Stimulated activated CD8-positive, alpha-beta memory T cell treated with anti-CD3 and anti-CD28 coated beads, Interleukin-2, amount 100 ng/mL, for 1 hour (primary cell): Measurements from ENCODE around the gene CCDC183.
A peak's percentile ranks its signal among the peaks of the same experiment; 100 is the strongest.
"Not testable (repeated sequence)": the region's sequence is repeated elsewhere in the genome, so short reads cannot be mapped to it uniquely, and the experiment has no call there.

Experiments used
- DNase-seq, 2 donors: peaks; one replicate each; pipeline ENCODE4 v3.0.0-alpha.2; 2020; ENCODE audit warnings: low read depth in 2 of 2

CCDC183 gene

DNA sequence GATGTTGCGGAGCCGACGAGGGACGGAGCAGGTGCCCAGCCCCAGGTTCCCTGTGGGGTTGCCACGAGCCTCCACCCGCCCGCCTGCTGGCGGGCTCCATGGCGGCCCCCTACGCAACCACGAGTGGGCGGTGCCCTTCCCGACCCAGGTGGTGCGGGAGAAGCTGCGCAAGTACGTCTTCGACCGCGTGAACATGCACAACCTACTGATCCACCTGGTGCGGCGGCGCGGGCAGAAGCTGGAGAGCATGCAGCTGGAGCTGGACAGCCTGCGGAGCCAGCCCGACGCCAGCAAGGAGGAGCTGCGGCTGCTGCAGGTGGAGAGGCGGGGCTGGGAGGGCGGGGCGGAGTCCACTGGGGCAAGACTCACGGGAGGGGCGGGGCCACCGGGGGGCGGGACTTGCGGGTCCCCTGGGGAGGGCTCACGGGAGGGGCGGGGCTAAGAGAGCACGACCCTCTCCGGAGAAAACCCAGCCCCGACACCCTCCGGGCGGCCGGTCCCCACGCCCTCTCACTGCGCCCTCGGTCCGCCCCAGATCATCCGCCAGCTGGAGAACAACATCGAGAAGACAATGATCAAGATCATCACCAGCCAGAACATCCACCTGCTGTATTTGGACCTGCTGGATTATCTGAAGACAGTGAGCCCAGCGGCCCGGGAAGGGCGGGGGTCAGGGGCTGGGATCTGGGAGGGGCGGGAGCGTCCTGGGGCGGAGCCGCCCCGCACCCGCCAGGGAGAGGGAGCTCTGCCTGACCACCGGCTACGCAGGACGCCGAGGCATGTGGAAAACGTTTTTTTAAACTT lies 3.9 kb downstream of the CCDC183 start:
- peak; percentile 85 to 89 for DNase-seq

DNA sequence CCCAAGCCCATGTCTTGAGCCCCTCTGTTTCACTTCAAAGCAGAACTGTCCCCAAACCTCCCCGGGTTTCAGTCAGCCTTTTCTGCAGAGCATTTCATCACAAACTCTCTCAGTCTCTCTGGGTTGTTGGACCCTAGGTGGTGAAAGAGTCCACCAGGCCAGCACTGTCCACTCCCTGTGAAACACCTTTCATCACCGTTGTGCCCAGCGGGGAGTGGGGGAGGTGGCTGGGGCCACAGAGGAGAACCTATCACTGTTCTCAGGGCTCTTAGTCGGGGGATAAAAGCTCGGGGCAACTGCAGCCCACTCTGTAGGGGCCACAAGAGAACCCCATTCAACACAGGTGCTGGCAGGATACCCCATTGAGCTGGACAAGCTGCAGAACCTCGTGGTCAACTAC lies 6.2 kb downstream of the CCDC183 start:
- DNase-seq, result no peak

DNA sequence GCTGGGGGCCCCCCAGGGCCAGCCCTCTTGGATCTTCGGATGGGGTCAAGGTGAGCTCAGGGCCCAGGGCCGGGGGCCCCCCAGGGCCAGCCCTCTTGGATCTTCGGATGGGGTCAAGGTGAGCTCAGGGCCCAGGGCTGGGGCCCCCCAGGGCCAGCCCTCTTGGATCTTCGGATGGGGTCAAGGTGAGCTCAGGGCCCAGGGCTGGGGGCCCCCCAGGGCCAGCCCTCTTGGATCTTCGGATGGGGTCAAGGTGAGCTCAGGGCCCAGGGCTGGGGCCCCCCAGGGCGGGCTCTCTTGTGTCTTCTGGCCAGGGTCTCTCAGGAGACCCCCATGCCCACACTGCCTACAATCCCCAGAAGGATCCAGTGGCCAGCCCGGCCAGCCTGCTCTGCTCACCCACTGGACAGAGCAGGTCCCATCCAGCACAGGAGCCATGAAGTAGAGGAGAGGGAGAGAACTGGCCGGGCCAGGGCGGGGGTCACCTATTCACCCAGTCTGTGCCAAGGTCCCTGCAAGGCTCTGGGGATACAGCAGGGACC lies 6.9 kb downstream of the CCDC183 start:
- not testable (repeated sequence) for DNase-seq

- no peak for DNase-seq
These were observed 7.7 kb downstream of the CCDC183 start for GRCh38 chr9:136803551-136804508.

GRCh38 chr9:136804509-136805206 lies 8.5 kb downstream of the CCDC183 start:
- no peak for DNase-seq

DNA sequence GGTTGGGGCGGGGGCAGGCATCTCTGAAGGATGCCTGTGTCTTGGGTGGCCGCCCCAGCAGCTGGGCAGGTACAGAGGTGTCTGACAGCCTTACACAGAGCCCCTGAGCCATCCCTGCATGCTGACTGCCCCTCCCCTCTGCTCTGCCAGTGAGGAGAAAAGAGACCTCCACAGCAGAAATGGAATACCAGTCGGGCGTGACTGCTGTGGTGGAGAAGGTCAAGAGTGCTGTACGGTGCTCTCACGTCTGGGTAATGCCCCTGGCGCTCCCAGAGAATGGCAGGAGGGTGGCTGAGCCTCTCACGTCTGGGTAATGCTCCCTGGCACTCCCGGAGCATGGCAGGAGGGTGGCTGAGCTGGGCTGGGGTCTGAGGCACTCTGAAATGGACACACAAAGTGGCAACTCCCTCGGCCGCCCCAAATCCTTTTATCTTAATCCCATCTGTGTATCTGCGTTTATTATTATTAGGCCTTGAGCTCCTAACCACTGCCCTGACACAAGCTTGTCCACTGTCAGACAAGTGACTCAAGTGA lies 9.1 kb downstream of the CCDC183 start:
- no peak for DNase-seq

- DNase-seq, result no peak
These were observed 9.9 kb downstream of the CCDC183 start for GRCh38 chr9:136806067-136806466.

DNA sequence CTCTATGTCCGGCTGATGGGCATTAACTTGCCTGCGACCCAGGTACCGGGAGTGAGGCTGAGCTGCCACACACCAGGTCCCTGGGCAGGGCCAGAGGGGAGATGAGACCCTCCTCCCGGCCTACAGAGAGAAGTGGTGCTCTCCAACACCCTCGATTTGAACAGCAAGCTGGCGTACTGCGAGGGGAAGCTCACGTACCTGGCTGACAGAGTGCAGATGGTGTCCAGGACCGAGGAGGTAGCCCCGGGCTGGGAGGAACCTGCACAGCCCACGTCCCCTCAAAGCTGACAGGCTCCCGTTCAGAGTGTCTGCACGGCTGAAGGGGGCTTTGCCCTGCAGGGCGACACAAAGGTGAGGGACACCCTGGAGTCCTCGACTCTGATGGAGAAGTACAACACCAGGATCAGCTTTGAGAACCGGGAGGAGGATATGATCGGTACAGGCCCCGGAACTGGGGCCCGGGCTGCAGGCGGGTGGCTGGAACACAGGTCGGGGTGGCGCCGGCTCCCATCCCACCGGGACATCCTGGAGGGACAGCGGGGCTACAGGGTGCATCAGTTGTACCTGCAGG lies 10.6 kb downstream of the CCDC183 start:
- DNase-seq, result no peak

DNA sequence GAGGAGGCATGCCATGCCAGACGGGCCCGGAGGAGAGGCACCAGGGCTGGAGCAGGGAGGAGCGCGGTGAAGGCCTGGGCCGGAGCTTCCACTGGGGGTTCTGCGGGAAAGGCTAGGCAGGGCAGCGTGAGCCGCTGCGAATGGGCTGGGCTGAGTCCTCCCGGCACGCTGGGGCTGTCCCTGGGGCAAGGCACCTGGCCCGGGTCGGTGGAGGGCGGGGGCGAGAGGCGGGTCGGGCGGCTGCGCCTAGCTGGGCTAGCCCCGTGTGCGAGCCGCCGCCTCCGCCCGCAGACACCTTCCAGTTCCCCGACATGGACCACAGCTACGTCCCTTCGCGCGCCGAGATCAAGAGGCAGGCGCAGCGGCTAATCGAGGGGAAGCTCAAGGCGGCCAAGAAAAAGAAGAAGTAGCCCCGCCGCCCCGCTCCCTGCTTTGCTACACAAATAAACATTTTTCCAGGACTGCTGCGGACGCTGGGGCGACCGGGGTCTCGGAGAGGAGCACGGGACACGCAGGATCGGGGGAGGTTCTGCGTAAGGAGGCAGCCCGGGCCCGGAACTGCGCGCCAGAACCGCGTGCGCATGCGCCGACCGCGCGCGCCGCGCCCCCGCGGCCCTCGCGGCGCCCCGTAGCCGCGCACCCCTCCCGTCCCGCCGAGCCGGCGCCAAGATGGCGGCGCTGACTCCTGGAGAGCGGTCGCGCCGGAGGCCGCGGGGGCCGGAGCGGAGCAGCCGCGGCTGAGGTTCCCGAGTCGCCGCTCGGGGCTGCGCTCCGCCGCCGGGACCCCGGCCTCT lies 11.3 kb downstream of the CCDC183 start, which contains the start of gene RABL6:
Gene RABL6, plus strand, starts transcription at position 668 of the 794 bp plus-strand sequence. CDS start 249 bp downstream, outside the sequence.
- DNase-seq, result peak; percentile 57 to 70

DNA sequence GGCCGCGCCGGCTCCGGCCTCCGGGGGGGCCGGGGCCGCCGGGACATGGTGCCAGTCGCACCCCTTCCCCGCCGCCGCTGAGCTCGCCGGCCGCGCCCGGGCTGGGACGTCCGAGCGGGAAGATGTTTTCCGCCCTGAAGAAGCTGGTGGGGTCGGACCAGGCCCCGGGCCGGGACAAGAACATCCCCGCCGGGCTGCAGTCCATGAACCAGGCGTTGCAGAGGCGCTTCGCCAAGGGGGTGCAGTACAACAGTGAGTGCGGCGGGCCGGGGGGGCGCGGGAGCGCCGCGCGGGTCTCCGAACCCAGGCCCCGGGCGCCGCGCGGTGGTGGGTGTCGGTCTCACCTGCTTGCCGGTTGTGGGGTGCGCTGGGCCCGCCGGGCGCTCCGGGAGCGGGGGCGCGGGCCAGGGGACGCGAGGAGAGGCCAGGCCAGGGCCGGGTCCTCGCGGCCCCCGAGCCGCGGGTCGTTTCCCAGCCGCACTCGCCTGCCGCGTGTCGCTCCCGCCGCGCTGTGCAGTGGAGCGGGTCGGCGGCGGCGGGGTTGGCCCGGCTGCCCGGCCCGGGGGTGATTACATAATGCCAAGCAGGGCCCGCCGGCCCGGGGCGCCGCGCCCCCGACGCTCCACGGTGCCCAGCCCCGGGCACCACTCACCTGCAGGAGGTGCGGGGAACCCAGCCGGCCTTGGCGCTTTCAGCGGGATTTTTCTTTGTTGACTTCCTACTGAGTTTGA lies 12.1 kb downstream of the CCDC183 start:
- peak in 1 of 2 donors; percentile 28 for DNase-seq

DNA sequence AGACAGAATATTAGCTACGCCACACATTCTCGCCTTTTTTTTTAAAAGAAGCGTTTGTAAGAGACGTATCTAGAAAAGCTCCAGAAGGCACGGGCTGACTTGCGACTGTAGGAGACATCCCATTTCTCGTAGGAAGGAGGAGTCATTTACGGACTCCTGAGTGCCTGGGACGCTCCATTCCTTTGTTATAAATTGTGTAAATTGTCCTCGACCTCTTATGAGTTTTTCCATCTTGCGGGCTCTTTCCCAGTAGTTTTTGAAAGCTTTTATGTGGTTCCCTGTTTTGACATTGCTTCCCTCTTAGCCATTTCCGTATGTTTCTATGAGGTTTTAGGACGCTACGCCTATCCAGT lies 12.6 kb downstream of the CCDC183 start:
- DNase-seq, result no peak

GRCh38 chr9:136814725-136815421 lies 18.7 kb downstream of the CCDC183 start:
- DNase-seq, result no peak

- DNase-seq, result no peak
These were observed 19.3 kb downstream of the CCDC183 start for GRCh38 chr9:136815422-136815782.

DNA sequence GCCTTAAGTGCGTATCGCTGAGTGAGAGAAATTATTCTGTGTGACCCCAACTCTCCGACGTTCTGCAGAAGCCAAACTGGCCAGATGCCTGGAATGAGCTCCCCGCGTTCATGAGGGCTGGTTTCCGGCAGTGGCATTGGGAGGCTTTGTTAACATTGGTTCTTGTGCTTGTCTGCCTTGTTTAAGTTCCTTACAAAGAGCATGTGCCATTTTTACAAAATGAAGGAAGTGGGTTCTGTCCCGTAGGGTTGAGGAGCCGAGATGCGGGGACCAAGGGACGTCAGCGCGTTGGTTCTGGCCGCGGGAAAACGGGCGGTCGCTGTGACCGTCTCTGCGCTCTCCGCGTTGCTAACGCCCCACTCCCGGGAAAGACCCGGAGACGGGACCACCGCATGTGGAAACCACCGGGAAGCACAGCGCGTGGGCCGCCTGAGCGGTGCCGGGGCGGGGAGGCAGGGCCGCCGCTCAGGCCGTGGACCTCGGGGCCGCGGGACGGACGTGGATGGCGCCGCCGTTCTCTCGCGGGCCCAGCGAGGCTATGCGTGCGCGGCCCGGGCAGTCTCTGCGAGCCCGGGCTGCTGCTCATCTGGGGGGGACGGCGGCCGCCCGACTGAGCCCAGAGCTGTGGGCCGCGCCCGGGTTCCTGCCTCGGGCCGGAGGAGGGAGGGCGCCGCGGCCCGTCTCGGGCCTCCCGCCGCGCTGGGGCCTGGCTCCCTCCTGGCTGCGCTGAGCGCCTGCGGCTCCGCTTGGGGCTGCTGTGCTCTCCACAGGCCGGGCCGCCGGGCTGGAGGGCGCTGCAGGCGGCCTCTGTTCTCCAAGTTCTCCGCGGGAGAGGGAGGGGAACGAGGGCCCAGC lies 25.1 kb downstream of the CCDC183 start:
- DNase-seq, result no peak

- DNase-seq, result no peak
These were observed 25.8 kb downstream of the CCDC183 start for GRCh38 chr9:136821826-136822544.

- no peak for DNase-seq
These were observed 27.3 kb downstream of the CCDC183 start for GRCh38 chr9:136823136-136824046.
